Natural killer cell (primary cell): ENCODE results near the gene XRCC3. TPM values are rescaled to one million over a fixed set of nuclear protein-coding genes. Genes with fewer than 3 reads are reported as not detected.

Experiments used
- ATAC-seq, 3 donors: fragments of 150-1000 bp in 2 of 3; fragments of 200-7000 bp in 1 of 3; cut with Tn5 transposase; 1 replicate in 1 of 3; 2 replicates in 2 of 3; pipeline ENCODE4 v1.10.0; 2021; ENCODE audit warnings: mild to moderate bottlenecking in 2 of 3, moderate library complexity in 2 of 3
- DNase-seq, 2 donors: peaks; one replicate each; pipeline versions ENCODE4 v3.0.0 to v3.0.0-alpha.2; 2013 to 2021; ENCODE audit warnings: mixed read lengths in 1 of 2
- H3K27ac ChIP-seq: one replicate; pipeline ENCODE4 v1.5.1; 2013; ENCODE audit warnings: mild to moderate bottlenecking, low read length
- H3K27me3 ChIP-seq: one replicate; pipeline ENCODE4 v1.6.1; 2013; ENCODE audit warnings: low read length; ENCODE audit not compliant: control insufficient read depth, insufficient read depth
- H3K36me3 ChIP-seq: one replicate; pipeline ENCODE4 v1.6.1; 2013; ENCODE audit warnings: low read length; ENCODE audit not compliant: control insufficient read depth, insufficient read depth
- H3K4me1 ChIP-seq: one replicate; pipeline ENCODE4 v1.6.1; 2013; ENCODE audit warnings: low read length; ENCODE audit not compliant: control insufficient read depth, insufficient read depth
- H3K4me3 ChIP-seq: one replicate; pipeline ENCODE4 v1.5.1; 2013; ENCODE audit warnings: low read length
- H3K9me3 ChIP-seq: one replicate; pipeline ENCODE4 v1.6.1; 2013; ENCODE audit warnings: low read length; ENCODE audit not compliant: control insufficient read depth, insufficient read depth
- H3K27ac Mint-ChIP-seq, 2 donors: one replicate each; pipeline ENCODE4 v1.8.0; 2022; ENCODE audit warnings: mild to moderate bottlenecking in 2 of 2, mixed read lengths in 2 of 2, moderate library complexity in 1 of 2
- H3K27me3 Mint-ChIP-seq, 2 donors: one replicate each; pipeline ENCODE4 v1.8.0; 2022; ENCODE audit warnings: low read depth in 2 of 2, mixed read lengths in 2 of 2
- H3K36me3 Mint-ChIP-seq: one replicate; pipeline ENCODE4 v1.8.0; 2022; ENCODE audit warnings: mixed read lengths
- H3K4me1 Mint-ChIP-seq, 2 donors: one replicate each; pipeline ENCODE4 v1.8.0; 2022; ENCODE audit warnings: mixed read lengths in 2 of 2
- H3K4me3 Mint-ChIP-seq: one replicate; pipeline ENCODE4 v1.8.0; 2022; ENCODE audit warnings: mild to moderate bottlenecking, moderate library complexity, mixed read lengths
- H3K9me3 Mint-ChIP-seq, 2 donors: one replicate each; pipeline ENCODE4 v1.8.0; 2022; ENCODE audit warnings: mixed read lengths in 2 of 2
- WGBS: methylation state at CpG from one replicate; pipeline ENCODE4 v1.1.7; 2013; ENCODE audit warnings: missing lambda C conversion rate; ENCODE audit not compliant: insufficient coverage; 5-methylcytosine and 5-hydroxymethylcytosine counted together
- intact Hi-C: fragments of 100-400 bp; cut with micrococcal nuclease; formaldehyde crosslinking; loops from one replicate; pipeline ENCODE4 v1.14.2; 2022
- total RNA-seq, 4 donors: library from RNA; stranded (reverse); fragments of 120-200 nt in 1 of 4; gene quantifications; one replicate each; pipeline versions ENCODE4 v1.2.3 to v1.2.4, GENCODE V29; 2013 to 2022
- TF ChIP-seq, protein P1 (sequence below): fragments of 200-600 bp; IDR thresholded peaks from one replicate; pipeline ENCODE4 v1.8.0; 2022; ENCODE audit warnings: antibody characterized with exemption

The XRCC3 gene
- total RNA-seq, 3 donors from 2014 or later (not counting 1 experiment from before 2014, with no cell fraction given) = 11.6 to 12.8 (median 12.7) TPM

DNA sequence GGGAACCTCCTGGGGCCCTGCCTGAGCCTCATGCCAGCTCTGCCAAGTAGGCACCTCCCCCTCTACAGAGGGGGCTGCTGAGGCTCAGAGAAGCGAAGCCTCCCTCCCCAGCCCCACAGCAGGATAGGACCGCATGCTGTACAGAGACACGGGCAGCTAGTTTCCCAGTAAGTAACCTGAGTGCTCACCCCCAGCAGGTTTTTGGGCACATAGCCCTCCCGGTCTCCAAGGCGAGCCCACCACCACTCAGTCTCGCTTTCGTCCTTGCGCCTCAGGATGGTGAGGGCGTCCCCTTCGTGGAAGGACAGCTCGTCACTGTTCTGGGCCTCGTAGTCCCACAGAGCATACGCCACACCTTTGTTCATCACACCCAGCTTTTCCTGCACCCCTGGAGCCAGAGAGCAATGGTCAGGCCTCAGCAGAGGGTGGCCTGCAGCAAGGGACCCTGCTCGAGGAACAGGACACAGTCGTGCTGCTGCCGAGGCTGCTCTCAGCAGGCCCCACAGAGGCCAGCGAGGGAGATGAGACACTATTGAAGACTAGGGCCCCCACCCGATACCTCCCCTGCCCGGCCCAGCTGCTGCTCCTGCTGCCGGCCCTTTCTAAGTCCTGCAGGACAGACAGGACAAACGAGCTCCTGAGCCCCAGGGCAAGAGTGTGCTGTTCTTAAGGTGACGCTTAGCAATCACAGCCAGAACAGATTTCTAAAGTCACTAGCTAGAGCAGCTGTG lies 20.7 kb upstream of the XRCC3 start:
- intact Hi-C loops = no loop called here
- Histone ChIP-seq H3K4me3 (no peak overlapping the region), H3K36me3 (peaks cover 21% of the 10 kb centered on the region), H3K27ac (no peak overlapping the region), H3K4me1 (no peaks in the 10 kb centered on the region), H3K27me3 (no peaks in the 10 kb centered on the region), H3K9me3 (no peaks in the 10 kb centered on the region)
- Mint-ChIP-seq H3K27ac (no peak overlapping the region), H3K36me3 (no peaks in the 10 kb centered on the region), H3K9me3 (no peaks in the 10 kb centered on the region), H3K27me3 (no peaks in the 10 kb centered on the region), H3K4me1 (no peaks in the 10 kb centered on the region), H3K4me3 (no peak overlapping the region)
- DNase-seq (no peak), ATAC-seq (no peak)
- TF ChIP-seq, protein P1, sequence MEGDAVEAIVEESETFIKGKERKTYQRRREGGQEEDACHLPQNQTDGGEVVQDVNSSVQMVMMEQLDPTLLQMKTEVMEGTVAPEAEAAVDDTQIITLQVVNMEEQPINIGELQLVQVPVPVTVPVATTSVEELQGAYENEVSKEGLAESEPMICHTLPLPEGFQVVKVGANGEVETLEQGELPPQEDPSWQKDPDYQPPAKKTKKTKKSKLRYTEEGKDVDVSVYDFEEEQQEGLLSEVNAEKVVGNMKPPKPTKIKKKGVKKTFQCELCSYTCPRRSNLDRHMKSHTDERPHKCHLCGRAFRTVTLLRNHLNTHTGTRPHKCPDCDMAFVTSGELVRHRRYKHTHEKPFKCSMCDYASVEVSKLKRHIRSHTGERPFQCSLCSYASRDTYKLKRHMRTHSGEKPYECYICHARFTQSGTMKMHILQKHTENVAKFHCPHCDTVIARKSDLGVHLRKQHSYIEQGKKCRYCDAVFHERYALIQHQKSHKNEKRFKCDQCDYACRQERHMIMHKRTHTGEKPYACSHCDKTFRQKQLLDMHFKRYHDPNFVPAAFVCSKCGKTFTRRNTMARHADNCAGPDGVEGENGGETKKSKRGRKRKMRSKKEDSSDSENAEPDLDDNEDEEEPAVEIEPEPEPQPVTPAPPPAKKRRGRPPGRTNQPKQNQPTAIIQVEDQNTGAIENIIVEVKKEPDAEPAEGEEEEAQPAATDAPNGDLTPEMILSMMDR = no peak
- 97% methylated on average over 22 of the region's 22 CpGs for WGBS

GRCh38 chr14:103735439-103735814 lies 20.2 kb upstream of the XRCC3 start:
- no peak overlapping the region for H3K27ac ChIP-seq
- intact Hi-C loops = no loop called here

GRCh38 chr14:103735022-103735421 lies 19.8 kb upstream of the XRCC3 start:
- H3K27ac Mint-ChIP-seq = no peak overlapping the region
- H3K4me1 Mint-ChIP-seq = no peaks in the 10 kb centered on the region
- Histone ChIP-seq H3K4me3 (no peak overlapping the region), H3K27me3 (no peaks in the 10 kb centered on the region), H3K9me3 (no peaks in the 10 kb centered on the region), H3K36me3 (peaks cover 18% of the 10 kb centered on the region), H3K27ac (no peak overlapping the region), H3K4me1 (no peaks in the 10 kb centered on the region)
- intact Hi-C loops = no loop called here
- ATAC-seq (no peak), DNase-seq (no peak)
- no peaks in the 10 kb centered on the region for H3K9me3 Mint-ChIP-seq
- H3K27me3 Mint-ChIP-seq = no peaks in the 10 kb centered on the region
- 87% methylated on average over 12 of the region's 12 CpGs for WGBS
- no peak overlapping the region for H3K4me3 Mint-ChIP-seq
- H3K36me3 Mint-ChIP-seq = no peaks in the 10 kb centered on the region
- TF ChIP-seq, protein P1 = no peak

More at GRCh38 chr14:103735439-103735814, 20.2 kb upstream of the XRCC3 start:
- Histone ChIP-seq H3K4me1 (no peaks in the 10 kb centered on the region), H3K27me3 (no peaks in the 10 kb centered on the region), H3K4me3 (no peak overlapping the region), H3K9me3 (no peaks in the 10 kb centered on the region), H3K36me3 (peaks cover 19% of the 10 kb centered on the region)
- no peak overlapping the region for H3K4me3 Mint-ChIP-seq
- no peaks in the 10 kb centered on the region for H3K36me3 Mint-ChIP-seq
- TF ChIP-seq, protein P1 = no peak
- WGBS = 83% methylated on average over 7 of the region's 7 CpGs
- no peak for ATAC-seq
- H3K4me1 Mint-ChIP-seq = no peaks in the 10 kb centered on the region
- no peak overlapping the region for H3K27ac Mint-ChIP-seq
- H3K27me3 Mint-ChIP-seq = no peaks in the 10 kb centered on the region
- no peaks in the 10 kb centered on the region for H3K9me3 Mint-ChIP-seq
- no peak for DNase-seq
